ENCODE results near the gene DLK2. TPM values are rescaled to one million over a fixed set of nuclear protein-coding genes. Genes with fewer than 3 reads are reported as not detected.

Gene DLK2
- total RNA-seq, 1 donor from 2014 or later = not detected

- Mint-ChIP-seq H3K9me3 (no peaks in the 10 kb centered on the region), H3K27ac (no peak overlapping the region), H3K4me1 (peaks cover 4% of the 10 kb centered on the region), H3K36me3 (no peaks in the 10 kb centered on the region), H3K27me3 (ENCODE audit: insufficient read depth, low read depth) (peaks cover 9% of the 10 kb centered on the region), H3K4me3 (no peak overlapping the region)
- Histone ChIP-seq H3F3A (ENCODE audit: low read depth) (peaks cover 11% of the 10 kb centered on the region), H3K79me2 (ENCODE audit: low read depth) (no peaks in the 10 kb centered on the region), H3K4me3 (no peak overlapping the region), H3K4me2 (no peak overlapping the region), H3K9ac (no peak overlapping the region), H3K4me1 (peaks cover 13% of the 10 kb centered on the region), H4K20me1 (ENCODE audit: low read depth) (no peaks in the 10 kb centered on the region), H3K27ac (no peak overlapping the region), H3K9me3 (ENCODE audit: low read depth) (no peaks in the 10 kb centered on the region), H2AFZ (replicated peaks) (no peak overlapping the region), H3K36me3 (no peaks in the 10 kb centered on the region), H3K27me3 (no peaks in the 10 kb centered on the region)
- no peak for DNase-seq (ENCODE audit: low spot score)
- TF ChIP-seq EZH2 (IDR thresholded peaks at IDR 0.05) (no peak), CTCF (IDR thresholded peaks at IDR 0.05) (no peak), EZH2phosphoT487 (IDR thresholded peaks at IDR 0.05) (no peak)
Measured at GRCh38 chr6:43469947-43470346, 14.6 kb upstream of the DLK2 start.

GRCh38 chr6:43468748-43469681 is 13.7 kb upstream of the DLK2 start:
- Histone ChIP-seq H3K79me2 (ENCODE audit: low read depth) (no peaks in the 10 kb centered on the region), H3K4me2 (peak overlapping the region; percentile 52), H4K20me1 (ENCODE audit: low read depth) (no peaks in the 10 kb centered on the region), H3K27me3 (no peaks in the 10 kb centered on the region), H3K4me1 (peaks cover 13% of the 10 kb centered on the region), H3K36me3 (no peaks in the 10 kb centered on the region), H3F3A (ENCODE audit: low read depth) (peaks cover 11% of the 10 kb centered on the region), H3K9ac (no peak overlapping the region), H2AFZ (replicated peaks) (peak overlapping the region; percentile 94), H3K27ac (no peak overlapping the region), H3K4me3 (peak overlapping the region; percentile 10), H3K9me3 (ENCODE audit: low read depth) (no peaks in the 10 kb centered on the region)
- peaks cover 9% of the 10 kb centered on the region for H3K27me3 Mint-ChIP-seq (ENCODE audit: insufficient read depth, low read depth)
- TF ChIP-seq CTCF (IDR thresholded peaks at IDR 0.05) (no peak), EZH2phosphoT487 (IDR thresholded peaks at IDR 0.05) (no peak), EZH2 (IDR thresholded peaks at IDR 0.05) (no peak)
- peak; percentile 58 for DNase-seq (ENCODE audit: low spot score)
- H3K27ac Mint-ChIP-seq = peak overlapping the region; percentile 81
- H3K36me3 Mint-ChIP-seq = no peaks in the 10 kb centered on the region
- H3K4me1 Mint-ChIP-seq = peaks cover 4% of the 10 kb centered on the region
- no peaks in the 10 kb centered on the region for H3K9me3 Mint-ChIP-seq
- H3K4me3 Mint-ChIP-seq = no peak overlapping the region

- Mint-ChIP-seq H3K4me3 (no peak overlapping the region), H3K4me1 (peaks cover 4% of the 10 kb centered on the region), H3K9me3 (no peaks in the 10 kb centered on the region), H3K27me3 (ENCODE audit: insufficient read depth, low read depth) (peaks cover 9% of the 10 kb centered on the region), H3K27ac (no peak overlapping the region), H3K36me3 (no peaks in the 10 kb centered on the region)
- no peak for DNase-seq (ENCODE audit: low spot score)
- no peak overlapping the region for H3K4me3 ChIP-seq
- no peak overlapping the region for H3K4me2 ChIP-seq
- no peak overlapping the region for H3K9ac ChIP-seq
- no peak overlapping the region for H3K27ac ChIP-seq
- H3K9me3 ChIP-seq (ENCODE audit: low read depth) = no peaks in the 10 kb centered on the region
- no peak for TF ChIP-seq EZH2phosphoT487 (IDR thresholded peaks at IDR 0.05)
- no peak for TF ChIP-seq EZH2 (IDR thresholded peaks at IDR 0.05)
- TF ChIP-seq CTCF (IDR thresholded peaks at IDR 0.05) = no peak
- H3K27me3 ChIP-seq = peaks cover 3% of the 10 kb centered on the region
- peaks cover 13% of the 10 kb centered on the region for H3K4me1 ChIP-seq
- no peaks in the 10 kb centered on the region for H4K20me1 ChIP-seq (ENCODE audit: low read depth)
- H2AFZ ChIP-seq (replicated peaks) = peak overlapping the region; percentile 94
- H3K79me2 ChIP-seq (ENCODE audit: low read depth) = no peaks in the 10 kb centered on the region
- H3F3A ChIP-seq (ENCODE audit: low read depth) = peaks cover 11% of the 10 kb centered on the region
- no peaks in the 10 kb centered on the region for H3K36me3 ChIP-seq
Measured at GRCh38 chr6:43468240-43468639, 12.9 kb upstream of the DLK2 start.
